IMR-90 (cell line): ENCODE results near the gene SLN.

Source experiments
- CTCF ChIP-seq: conservative IDR thresholded peaks from 2 replicates; pipeline ENCODE4 v1.5.1; 2012; ENCODE audit warnings: mild to moderate bottlenecking, low read depth, low read length, improper control_type of control experiment
- RFX5 ChIP-seq: IDR thresholded peaks from 2 replicates; pipeline ENCODE4 v1.8.0; 2012; ENCODE audit warnings: low read depth, mild to moderate bottlenecking, low read length, moderate library complexity

GRCh38 chr11:107666911-107667613 lies 44.8 kb downstream of the SLN start:
- TF ChIP-seq RFX5 (no peak), CTCF (no peak)
